T47D (cell line): ENCODE measurements around the gene FAM120A.

ENCODE experiments used
- DNase-seq, 2 experiments: peaks; one replicate each; pipeline versions ENCODE4 v3.0.0 to v3.0.0-alpha.2; 2011 to 2012; ENCODE audit warnings: low read depth in 1 of 2, low spot score in 1 of 2
- JUND ChIP-seq: IDR thresholded peaks from 2 replicates; pipeline ENCODE4 v1.6.1; 2012; ENCODE audit warnings: low read depth
- in situ Hi-C: cut with HindIII; loops from 2 replicates; pipeline ENCODE4 v1.10.0; 2016; ENCODE audit warnings: low sequenced_read_pairs, low pct_unique_long_range_greater_than_20kb

FAM120A gene

GRCh38 chr9:93540305-93540704 is 88.8 kb downstream of the FAM120A start:
- TF ChIP-seq JUND = no peak
- in situ Hi-C loops = no loop called here

GRCh38 chr9:93541005-93541404 is 89.5 kb downstream of the FAM120A start:
- in situ Hi-C loops = no loop called here
- TF ChIP-seq JUND = no peak
- DNase-seq = no peak

More at GRCh38 chr9:93540305-93540704, 88.8 kb downstream of the FAM120A start:
- no peak for DNase-seq

GRCh38 chr9:93541581-93542349 is 90.3 kb downstream of the FAM120A start:
- TF ChIP-seq JUND = no peak
- DNase-seq = no peak
- in situ Hi-C loops = no loop called here

GRCh38 chr9:93543117-93543516 is 91.6 kb downstream of the FAM120A start:
- in situ Hi-C loops = no loop called here
- no peak for TF ChIP-seq JUND
- DNase-seq = no peak

GRCh38 chr9:93546356-93546755 is 94.9 kb downstream of the FAM120A start:
- in situ Hi-C loops = no loop called here
- TF ChIP-seq JUND = no peak

GRCh38 chr9:93549611-93550010 is 98.1 kb downstream of the FAM120A start:
- no peak for TF ChIP-seq JUND
- in situ Hi-C loops = no loop called here
- DNase-seq = no peak

More at GRCh38 chr9:93546356-93546755, 94.9 kb downstream of the FAM120A start:
- no peak for DNase-seq

GRCh38 chr9:93552923-93553322 is 101.4 kb downstream of the FAM120A start:
- DNase-seq = no peak
- in situ Hi-C loops = no loop called here
- TF ChIP-seq JUND = no peak

GRCh38 chr9:93555370-93555769 is 103.9 kb downstream of the FAM120A start:
- in situ Hi-C loops = no loop called here
- no peak for TF ChIP-seq JUND
- DNase-seq = no peak

- in situ Hi-C loops = no loop called here
- no peak for DNase-seq
- no peak for TF ChIP-seq JUND
These were observed 106.1 kb downstream of the FAM120A start for GRCh38 chr9:93557366-93558137.

- no peak for TF ChIP-seq JUND
- no peak for DNase-seq
These were observed 107.0 kb downstream of the FAM120A start for GRCh38 chr9:93558503-93558902.

GRCh38 chr9:93560991-93561390 is 109.5 kb downstream of the FAM120A start:
- TF ChIP-seq JUND = no peak
- DNase-seq = no peak
- in situ Hi-C loops = no loop called here

More at GRCh38 chr9:93558503-93558902, 107.0 kb downstream of the FAM120A start:
- in situ Hi-C loops = no loop called here

- in situ Hi-C loops = no loop called here
- TF ChIP-seq JUND = no peak
- DNase-seq = no peak
These were observed 110.7 kb downstream of the FAM120A start for GRCh38 chr9:93562157-93562556.

GRCh38 chr9:93565089-93565488 is 113.6 kb downstream of the FAM120A start:
- TF ChIP-seq JUND = no peak
- no peak for DNase-seq
- in situ Hi-C loops = no loop called here
